Measurements from ENCODE around the gene CNST. TPM values are rescaled to one million over a fixed set of nuclear protein-coding genes. Genes with fewer than 3 reads are reported as not detected.

The CNST gene
- total RNA-seq, 1 donor from 2014 or later = 12.3 TPM

GRCh38 chr1:246669659-246670058 is 103.4 kb downstream of the CNST start:
- no peak for TF ChIP-seq CTCF (IDR thresholded peaks at IDR 0.05; ENCODE audit: insufficient read depth, low read length, poor library complexity, severe bottlenecking)

DNA sequence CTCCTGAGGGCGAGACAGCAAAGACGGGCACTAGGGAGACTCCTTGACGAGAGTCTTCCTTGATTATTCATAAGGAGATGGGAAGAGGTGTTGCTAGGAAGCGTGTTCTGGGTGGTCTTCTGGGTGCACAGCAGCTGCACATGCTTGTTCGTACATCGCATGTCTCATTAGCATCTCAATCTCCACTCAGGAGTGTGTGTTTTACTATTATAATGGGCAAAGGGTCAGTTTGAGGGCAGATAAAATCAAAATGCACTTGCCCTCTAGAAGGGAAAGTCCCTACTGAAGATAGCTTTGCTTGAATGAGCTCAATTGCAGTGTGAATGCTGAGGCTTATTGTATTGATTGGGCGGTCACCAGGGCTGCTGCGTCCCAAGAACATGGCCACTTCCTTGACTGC is 107.8 kb downstream of the CNST start:
- TF ChIP-seq CTCF (IDR thresholded peaks at IDR 0.05; ENCODE audit: insufficient read depth, low read length, poor library complexity, severe bottlenecking) = no peak
- no peak overlapping the region for H3K4me3 ChIP-seq (ENCODE audit: low read depth, low read length)
- no peak for DNase-seq (ENCODE audit: low read depth)
- no peaks in the 10 kb centered on the region for H3K27me3 ChIP-seq (ENCODE audit: control insufficient read depth, insufficient read depth, low read length)
- no peaks in the 10 kb centered on the region for H3K36me3 ChIP-seq (ENCODE audit: control insufficient read depth, insufficient read depth, low read length)

More at GRCh38 chr1:246669659-246670058, 103.4 kb downstream of the CNST start:
- Histone ChIP-seq H3K4me3 (ENCODE audit: low read depth, low read length) (no peak overlapping the region), H3K27me3 (ENCODE audit: control insufficient read depth, insufficient read depth, low read length) (no peaks in the 10 kb centered on the region), H3K36me3 (ENCODE audit: control insufficient read depth, insufficient read depth, low read length) (no peaks in the 10 kb centered on the region)
- no peak for DNase-seq (ENCODE audit: low read depth)

DNA sequence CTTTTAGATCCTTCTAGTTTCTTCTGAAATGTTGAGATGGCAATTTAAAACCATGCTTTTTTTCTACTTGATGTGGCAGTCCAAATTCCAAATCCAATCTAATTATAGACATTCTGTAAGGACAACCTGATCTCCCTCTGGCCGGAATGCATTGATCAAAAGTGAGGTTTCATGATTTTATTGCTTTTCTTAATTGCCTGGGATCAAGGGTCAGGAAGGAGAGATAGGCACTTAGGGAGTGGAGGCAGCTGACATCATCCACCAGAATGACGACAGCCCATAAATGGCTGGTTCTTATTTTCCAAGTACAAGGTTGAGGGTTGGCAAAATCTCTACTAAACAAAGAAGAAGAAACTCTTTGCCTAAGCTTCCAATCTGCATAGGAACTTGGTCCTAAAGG is 111.6 kb downstream of the CNST start:
- Histone ChIP-seq H3K36me3 (ENCODE audit: control insufficient read depth, insufficient read depth, low read length) (no peaks in the 10 kb centered on the region), H3K4me3 (ENCODE audit: low read depth, low read length) (no peak overlapping the region), H3K27me3 (ENCODE audit: control insufficient read depth, insufficient read depth, low read length) (no peaks in the 10 kb centered on the region)
- no peak for TF ChIP-seq CTCF (IDR thresholded peaks at IDR 0.05; ENCODE audit: insufficient read depth, low read length, poor library complexity, severe bottlenecking)
- DNase-seq (ENCODE audit: low read depth) = no peak

GRCh38 chr1:246678816-246679793 is 112.8 kb downstream of the CNST start:
- TF ChIP-seq CTCF (IDR thresholded peaks at IDR 0.05; ENCODE audit: insufficient read depth, low read length, poor library complexity, severe bottlenecking) = no peak
- Histone ChIP-seq H3K36me3 (ENCODE audit: control insufficient read depth, insufficient read depth, low read length) (no peaks in the 10 kb centered on the region), H3K4me3 (ENCODE audit: low read depth, low read length) (no peak overlapping the region), H3K27me3 (ENCODE audit: control insufficient read depth, insufficient read depth, low read length) (no peaks in the 10 kb centered on the region)
- DNase-seq (ENCODE audit: low read depth) = no peak

- Histone ChIP-seq H3K36me3 (ENCODE audit: control insufficient read depth, insufficient read depth, low read length) (no peaks in the 10 kb centered on the region), H3K27me3 (ENCODE audit: control insufficient read depth, insufficient read depth, low read length) (no peaks in the 10 kb centered on the region), H3K4me3 (ENCODE audit: low read depth, low read length) (no peak overlapping the region)
- no peak for TF ChIP-seq CTCF (IDR thresholded peaks at IDR 0.05; ENCODE audit: insufficient read depth, low read length, poor library complexity, severe bottlenecking)
- no peak for DNase-seq (ENCODE audit: low read depth)
Observed at GRCh38 chr1:246679794-246680177, 113.5 kb downstream of the CNST start.

Data from kidney epithelial cell (primary cell).